HG03469 (cell line): ENCODE results near the gene TSC1.

Experiments used
- ATAC-seq: cut with Tn5 transposase; IDR thresholded peaks from one replicate; pipeline ENCODE4 v1.9.1; 2021; ENCODE audit warnings: mild to moderate bottlenecking, moderate library complexity, moderate number of reproducible peaks; ENCODE audit not compliant: unreplicated experiment

The TSC1 gene

DNA sequence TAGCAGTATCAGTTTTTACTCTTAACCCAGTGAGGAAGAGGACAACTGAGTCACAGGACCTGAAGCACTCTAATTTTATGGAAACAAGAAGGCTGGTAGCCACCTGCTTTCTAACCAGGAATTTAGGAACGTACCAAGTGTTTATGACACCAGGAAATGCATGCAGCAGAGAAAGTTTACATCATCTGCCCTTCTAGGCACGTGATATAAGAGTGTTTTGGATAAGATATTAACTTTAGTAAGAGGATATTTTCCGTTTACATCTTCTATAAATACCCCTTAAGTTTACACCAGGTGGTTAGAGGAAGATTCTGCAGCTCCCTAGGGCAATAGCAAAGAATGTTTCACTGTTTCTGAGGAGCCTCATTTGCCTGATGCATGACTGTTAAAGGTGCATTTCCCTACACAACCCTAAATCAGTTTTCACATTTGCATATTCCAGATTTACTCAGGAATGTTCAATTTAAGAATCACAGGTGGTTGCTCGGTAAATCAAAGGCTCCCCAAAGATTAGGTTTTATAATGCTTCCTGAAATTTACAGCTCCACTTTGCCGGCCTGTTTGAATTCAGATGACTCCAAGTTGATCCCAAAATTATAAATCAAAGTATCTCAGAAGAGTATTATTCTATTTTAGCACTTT, 1.8 kb downstream of the TSC1 start:
- ATAC-seq, result no peak

GRCh38 chr9:132939169-132939568, 5.2 kb downstream of the TSC1 start:
- no peak for ATAC-seq

GRCh38 chr9:132937463-132937901, 6.9 kb downstream of the TSC1 start:
- no peak for ATAC-seq

- no peak for ATAC-seq
These were observed 9.4 kb downstream of the TSC1 start for GRCh38 chr9:132935026-132935425.

GRCh38 chr9:132931178-132931735, 13.2 kb downstream of the TSC1 start:
- no peak for ATAC-seq

DNA sequence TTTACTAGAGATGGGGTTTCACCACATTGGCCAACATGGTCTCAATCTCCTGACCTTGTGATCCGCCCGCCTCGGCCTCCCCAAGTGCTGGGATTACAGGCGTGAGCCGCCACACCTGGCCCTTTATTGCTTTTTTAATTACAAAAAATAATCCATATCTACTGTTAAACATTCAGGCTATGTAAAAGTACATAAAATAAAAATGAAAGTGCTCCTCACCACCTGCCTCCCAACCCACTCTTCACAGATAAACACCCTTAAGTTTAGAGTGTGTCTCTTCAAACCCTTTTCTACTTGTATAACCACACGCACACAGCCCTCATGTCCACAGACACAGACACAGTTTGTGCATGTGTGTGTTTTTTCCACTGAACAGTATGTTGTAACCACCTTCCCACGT, 16.7 kb downstream of the TSC1 start:
- ATAC-seq, result no peak

GRCh38 chr9:132923346-132923902, 21.0 kb downstream of the TSC1 start:
- ATAC-seq, result no peak

DNA sequence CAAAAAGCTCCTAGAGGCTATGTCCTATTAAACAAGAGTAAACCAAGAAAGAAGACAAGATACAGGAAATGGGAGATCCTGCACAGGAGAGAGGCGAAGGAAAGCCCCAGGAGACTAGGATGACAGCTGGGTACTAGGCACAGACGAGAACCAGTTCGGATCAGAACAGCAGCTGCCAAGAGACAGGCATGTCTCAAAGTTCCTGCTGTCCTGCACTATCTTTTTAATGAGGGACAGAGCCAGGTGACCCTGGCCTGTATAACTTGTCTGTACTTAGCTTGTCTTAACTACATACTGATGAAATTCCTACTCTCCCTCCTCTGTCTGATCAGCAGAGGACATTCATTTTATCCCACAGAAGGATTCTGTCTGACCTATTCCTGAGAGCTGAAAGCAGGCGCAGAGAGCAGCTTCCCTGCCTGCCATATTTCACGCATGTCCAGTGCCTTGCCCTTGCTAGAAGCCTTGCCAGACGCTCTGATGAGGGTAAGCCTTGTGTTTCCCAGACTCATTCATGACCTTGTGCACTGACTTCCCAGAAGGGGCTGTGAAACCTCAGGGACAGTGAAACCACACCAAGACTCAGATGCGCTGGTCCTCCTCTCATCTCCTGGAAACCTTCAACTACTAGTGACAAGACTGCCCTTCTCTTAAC, 24.7 kb downstream of the TSC1 start:
- ATAC-seq, result no peak

- ATAC-seq, result no peak
These were observed 29.5 kb downstream of the TSC1 start for GRCh38 chr9:132914924-132915323.

- no peak for ATAC-seq
These were observed 32.3 kb downstream of the TSC1 start for GRCh38 chr9:132912131-132912530.

DNA sequence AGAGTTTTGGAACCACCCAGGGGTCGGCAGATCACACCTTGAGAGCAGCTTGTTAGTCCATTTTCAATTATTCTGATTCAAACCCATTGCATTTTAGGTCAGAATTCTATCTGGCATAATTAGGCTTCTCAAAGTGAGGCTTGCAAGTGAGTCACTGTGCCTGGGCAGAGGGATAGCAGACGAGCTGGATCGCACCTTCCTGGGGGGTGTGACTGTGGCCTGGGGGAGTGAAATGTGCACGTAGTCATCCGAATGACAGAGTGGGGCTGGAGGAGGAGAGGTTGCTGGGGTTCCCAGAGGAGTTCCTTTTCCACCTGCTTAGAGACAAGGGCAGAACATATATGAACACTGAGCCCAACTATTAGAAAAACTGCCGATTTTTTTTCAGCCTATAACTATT, 34.0 kb downstream of the TSC1 start:
- no peak for ATAC-seq

- ATAC-seq, result no peak
These were observed 35.1 kb downstream of the TSC1 start for GRCh38 chr9:132909311-132909710.

DNA sequence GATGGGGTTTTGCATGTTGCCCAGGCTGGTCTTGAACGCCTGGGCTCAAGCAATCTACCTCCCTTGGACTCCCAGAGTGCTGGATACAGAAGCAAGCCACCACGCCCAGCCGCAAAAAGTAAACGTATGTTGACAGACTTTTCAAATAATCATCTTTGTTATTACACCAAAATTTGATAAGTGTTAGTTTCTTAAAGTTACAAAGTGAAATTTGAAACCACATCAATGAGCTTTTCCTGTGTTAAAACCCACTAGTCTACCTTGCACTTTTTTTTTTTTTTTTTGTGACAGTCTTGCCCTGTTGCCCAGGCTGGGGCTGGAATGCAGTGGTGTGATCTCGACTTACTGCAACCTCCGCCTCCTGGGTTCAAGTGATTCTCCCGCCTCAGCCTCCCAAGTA, 35.8 kb downstream of the TSC1 start:
- ATAC-seq, result no peak

GRCh38 chr9:132905726-132906125, 38.7 kb downstream of the TSC1 start:
- no peak for ATAC-seq

DNA sequence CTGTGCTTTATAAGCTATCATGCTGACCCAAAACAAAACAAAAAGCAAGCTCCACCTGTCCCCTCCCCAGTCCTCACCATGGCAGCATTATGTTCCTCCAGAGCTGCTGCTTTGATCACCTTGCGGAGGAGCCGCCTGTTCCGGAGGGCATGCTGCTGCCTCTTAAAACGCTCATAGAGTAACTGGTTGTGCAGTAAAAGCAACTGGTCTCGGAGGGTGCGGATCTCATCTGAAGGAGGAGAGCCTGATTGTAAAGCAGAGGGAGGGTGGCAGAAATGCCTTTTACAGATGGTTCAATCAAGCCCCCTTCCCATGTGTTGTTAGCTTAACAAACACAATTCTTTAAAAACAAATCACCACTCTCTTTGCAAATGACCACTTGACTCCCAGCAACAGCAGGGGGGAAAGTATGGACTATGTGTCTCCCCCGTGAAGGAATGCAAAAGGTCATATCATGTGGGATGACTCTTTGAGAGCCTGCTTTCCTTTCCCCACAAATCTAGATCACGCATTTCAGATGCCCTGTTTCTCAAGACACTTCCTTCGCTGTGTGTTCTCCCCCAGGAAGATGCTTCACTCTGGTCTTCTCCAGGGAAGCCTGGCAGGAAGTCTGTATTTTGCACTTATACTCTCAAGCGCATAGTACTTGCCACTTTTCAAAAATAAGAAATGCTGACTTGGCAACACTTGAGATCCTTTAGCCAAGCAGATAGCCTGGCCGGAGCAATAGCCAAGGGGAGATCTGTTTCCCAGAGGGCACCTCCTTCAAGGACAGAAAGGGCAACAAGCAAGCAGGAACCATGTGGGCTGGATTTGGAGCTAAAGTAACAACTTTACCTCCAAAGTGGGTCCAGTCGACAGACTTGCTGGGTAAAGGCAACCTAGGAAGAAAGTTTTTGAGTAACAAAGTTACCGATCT, 40.6 kb downstream of the TSC1 start:
- ATAC-seq, result no peak

DNA sequence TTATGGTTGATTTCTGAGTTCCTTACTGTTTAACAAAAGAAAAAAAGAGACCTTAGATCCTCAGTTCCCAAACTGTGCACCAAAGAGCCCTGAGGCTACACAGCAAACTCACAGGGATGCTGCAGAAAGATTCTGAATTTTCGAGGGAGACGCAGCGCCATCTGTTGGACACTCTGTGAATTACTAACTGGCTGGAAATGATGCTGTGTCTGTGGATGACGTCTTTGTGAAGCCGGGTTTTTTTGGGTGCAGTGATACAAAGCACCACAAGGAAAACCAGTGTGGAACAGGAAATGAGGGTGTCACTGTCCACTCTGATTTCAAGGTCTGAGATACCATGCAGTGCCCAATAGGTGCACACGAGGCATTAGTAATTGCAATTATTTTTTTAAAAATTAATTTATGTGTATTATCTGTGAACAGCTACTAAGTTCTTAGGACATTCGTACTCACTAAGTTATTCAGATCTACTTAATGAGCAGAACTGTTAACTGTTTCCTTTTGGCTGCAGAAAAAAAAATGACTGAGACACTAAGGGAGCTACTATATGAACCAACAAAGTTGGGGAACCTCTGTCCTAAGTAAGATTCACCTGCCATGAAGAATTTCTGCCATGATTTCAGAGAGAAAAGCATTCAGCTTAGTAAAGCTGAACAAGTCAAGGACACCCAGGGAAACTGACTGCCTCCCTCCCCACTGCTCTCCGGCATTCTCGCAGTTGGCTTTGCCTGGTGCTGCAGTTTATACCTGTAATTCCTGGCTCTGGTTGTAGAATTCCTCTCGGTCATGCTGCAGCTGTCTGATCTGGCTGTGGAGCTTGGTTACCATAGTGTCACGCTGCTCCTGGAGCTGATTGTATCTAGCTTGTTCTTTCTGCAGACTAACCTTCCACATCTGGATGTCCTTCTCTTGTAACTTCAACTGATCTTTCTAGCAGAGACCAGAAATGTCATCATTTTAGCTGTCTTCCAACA, 42.3 kb downstream of the TSC1 start:
- ATAC-seq, result no peak

- ATAC-seq, result no peak
These were observed 46.4 kb downstream of the TSC1 start for GRCh38 chr9:132898051-132898450.

- ATAC-seq, result no peak
These were observed 47.5 kb downstream of the TSC1 start for GRCh38 chr9:132896906-132897305.

DNA sequence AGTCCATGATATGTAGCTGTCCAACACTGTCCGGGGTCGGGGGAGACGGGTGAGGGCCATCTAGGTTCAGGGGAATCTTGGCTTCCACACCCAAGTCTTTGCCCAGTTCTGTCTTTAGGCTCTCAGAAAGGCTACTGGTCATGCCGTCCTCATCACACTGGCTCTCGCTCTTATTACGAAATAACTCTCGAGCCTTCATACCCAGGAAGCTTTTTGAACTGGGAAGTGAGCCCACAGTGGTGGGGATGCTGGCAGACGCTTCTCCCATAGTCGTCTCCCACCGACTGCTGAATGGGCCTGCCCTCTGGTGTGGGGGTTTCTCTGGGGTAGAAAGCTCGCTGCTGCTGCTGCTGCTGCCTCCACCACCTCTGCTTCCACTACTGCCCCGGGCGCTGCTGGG, 48.2 kb downstream of the TSC1 start:
- ATAC-seq, result no peak
